Measurements from ENCODE around the gene SCNN1A.

GRCh38 chr12:6297170-6297569 is 78.2 kb downstream of the SCNN1A start:
- no peak for TF ChIP-seq TCF7L2 (IDR thresholded peaks at IDR 0.05; ENCODE audit: low read depth, low read length)
- TF ChIP-seq CTCF (IDR thresholded peaks at IDR 0.05), result no peak
- no peak for TF ChIP-seq REST (IDR thresholded peaks at IDR 0.05; ENCODE audit: insufficient read depth in 1 of 2, low read depth in 2 of 2, low read length in 1 of 2)
